Progenitor cell of endocrine pancreas (in vitro differentiated cells): ENCODE data around the gene RUFY4. TPM values are rescaled to one million over a fixed set of nuclear protein-coding genes. Genes with fewer than 3 reads are reported as not detected.
A peak's percentile ranks its signal among the peaks of the same experiment; 100 is the strongest.
"Not testable (repeated sequence)": the region's sequence is repeated elsewhere in the genome, so short reads cannot be mapped to it uniquely, and the experiment has no call there.

Source experiments
- DNase-seq: peaks from one replicate; pipeline ENCODE4 v3.0.0; 2021; ENCODE audit warnings: low spot score; ENCODE audit not compliant: unreplicated experiment
- H3K27ac Mint-ChIP-seq: 2 replicates; pipeline ENCODE4 v1.8.0; 2021; ENCODE audit warnings: mild to moderate bottlenecking, moderate library complexity, mixed read lengths
- H3K27me3 Mint-ChIP-seq: 2 replicates; pipeline ENCODE4 v1.8.0; 2021; ENCODE audit warnings: mixed read lengths
- H3K36me3 Mint-ChIP-seq: 2 replicates; pipeline ENCODE4 v1.8.0; 2022; ENCODE audit warnings: mixed read lengths; ENCODE audit not compliant: insufficient read depth
- H3K4me1 Mint-ChIP-seq: 2 replicates; pipeline ENCODE4 v1.8.0; 2021; ENCODE audit warnings: low read depth, mixed read lengths
- H3K4me3 Mint-ChIP-seq: 2 replicates; pipeline ENCODE4 v1.8.0; 2021; ENCODE audit warnings: low read depth, mild to moderate bottlenecking, moderate library complexity, mixed read lengths
- H3K9me3 Mint-ChIP-seq: 2 replicates; pipeline ENCODE4 v1.8.0; 2021; ENCODE audit warnings: low read depth, mixed read lengths
- CTCF ChIP-seq: fragments of 200-600 bp; sonication (generic); IDR thresholded peaks from one replicate; pipeline ENCODE4 v1.5.0; 2021; ENCODE audit warnings: antibody characterized with exemption, mild to moderate bottlenecking; ENCODE audit not compliant: unreplicated experiment
- long read RNA-seq: library from polyadenylated mRNA; unstranded; transcript quantifications from one replicate; pipeline ENCODE4 v2.0.0, GENCODE V29; 2020
- total RNA-seq: library from RNA; stranded (reverse); gene quantifications from 2 replicates; pipeline ENCODE4 v1.2.1, GENCODE V29; 2021

The RUFY4 gene
- not detected in 2 replicates for total RNA-seq
- long read RNA-seq, partial matches to known transcripts = 0 of 2 reads
- long read RNA-seq, other reads (novel, unspliced or antisense) = 2 of 2 reads

- not testable (repeated sequence) for H3K27ac Mint-ChIP-seq, H3K9me3 Mint-ChIP-seq, H3K4me3 Mint-ChIP-seq, H3K36me3 Mint-ChIP-seq, H3K4me1 Mint-ChIP-seq
- TF ChIP-seq CTCF = peak; percentile 81
- peaks cover 46% of the 10 kb centered on the region for H3K27me3 Mint-ChIP-seq
- peak; percentile 34 for DNase-seq
These were observed at the start of gene RUFY4 for GRCh38 chr2:218068721-218069334. RUFY4 (plus strand) TSS chr2:218069253; CDS start chr2:218070606, 1,353 bp downstream.

- Mint-ChIP-seq H3K27ac (no peak overlapping the region), H3K9me3 (no peaks in the 10 kb centered on the region), H3K4me3 (no peak overlapping the region), H3K36me3 (no peaks in the 10 kb centered on the region), H3K4me1 (peaks cover 9% of the 10 kb centered on the region), H3K27me3 (peaks cover 23% of the 10 kb centered on the region)
- DNase-seq = no peak
- TF ChIP-seq CTCF = no peak
These were observed 49.5 kb upstream of the RUFY4 start for GRCh38 chr2:218019411-218020060.

GRCh38 chr2:218020281-218020680 lies 48.8 kb upstream of the RUFY4 start:
- Mint-ChIP-seq H3K36me3 (no peaks in the 10 kb centered on the region), H3K27me3 (peaks cover 21% of the 10 kb centered on the region), H3K4me1 (peaks cover 9% of the 10 kb centered on the region), H3K9me3 (no peaks in the 10 kb centered on the region), H3K27ac (no peak overlapping the region), H3K4me3 (no peak overlapping the region)
- DNase-seq = no peak
- TF ChIP-seq CTCF = no peak

GRCh38 chr2:218020966-218021535 lies 48.0 kb upstream of the RUFY4 start:
- TF ChIP-seq CTCF = no peak
- Mint-ChIP-seq H3K36me3 (no peaks in the 10 kb centered on the region), H3K4me1 (peaks cover 9% of the 10 kb centered on the region), H3K27ac (no peak overlapping the region), H3K9me3 (no peaks in the 10 kb centered on the region), H3K27me3 (peaks cover 25% of the 10 kb centered on the region), H3K4me3 (no peak overlapping the region)
- no peak for DNase-seq

GRCh38 chr2:218021536-218022071 lies 47.4 kb upstream of the RUFY4 start:
- no peaks in the 10 kb centered on the region for H3K36me3 Mint-ChIP-seq
- no peak overlapping the region for H3K27ac Mint-ChIP-seq
- H3K4me3 Mint-ChIP-seq = no peak overlapping the region
- peaks cover 24% of the 10 kb centered on the region for H3K27me3 Mint-ChIP-seq
- no peaks in the 10 kb centered on the region for H3K9me3 Mint-ChIP-seq
- H3K4me1 Mint-ChIP-seq = peaks cover 9% of the 10 kb centered on the region
- no peak for TF ChIP-seq CTCF
- DNase-seq = no peak
